Measurements from ENCODE around the gene FOXP2.

DNA sequence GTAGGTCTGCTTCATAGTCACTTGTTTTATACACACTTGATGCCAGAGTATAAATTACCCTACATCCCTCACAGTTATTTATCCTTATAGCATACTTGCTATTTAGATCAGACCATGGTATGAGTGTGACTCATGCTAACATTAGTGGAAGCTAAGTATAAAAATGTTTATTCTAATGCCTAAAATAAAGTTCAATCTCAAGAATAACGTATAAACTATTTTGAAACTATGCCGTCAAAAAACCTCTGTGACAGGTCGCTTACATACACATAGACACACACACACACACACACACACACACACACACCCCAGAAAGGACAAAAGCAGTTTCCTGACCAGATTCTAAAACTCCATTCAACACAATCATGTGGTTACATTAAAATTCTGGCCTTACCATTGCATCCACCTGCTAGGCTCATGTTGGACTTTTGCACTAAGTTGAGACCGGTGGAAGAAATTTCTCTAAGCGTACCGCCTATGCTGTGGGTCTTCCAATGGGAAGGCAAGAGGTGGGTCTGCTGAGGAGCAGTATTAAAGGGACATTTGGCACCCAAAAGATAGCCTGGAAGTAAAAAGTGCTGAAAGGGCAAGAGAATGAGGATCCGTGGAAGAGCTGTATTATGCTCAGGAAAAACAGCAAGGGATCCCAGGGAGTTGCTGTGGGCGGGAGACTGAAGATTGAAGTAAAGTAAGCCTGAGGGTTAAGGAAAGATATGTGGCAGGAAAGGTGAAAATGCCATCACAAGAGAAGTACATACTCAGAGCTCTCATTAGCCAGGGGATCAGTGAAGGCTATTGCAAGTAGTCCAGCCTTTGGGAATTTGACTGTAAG, 5.0 kb downstream of the FOXP2 start:
- TF ChIP-seq, protein P1, sequence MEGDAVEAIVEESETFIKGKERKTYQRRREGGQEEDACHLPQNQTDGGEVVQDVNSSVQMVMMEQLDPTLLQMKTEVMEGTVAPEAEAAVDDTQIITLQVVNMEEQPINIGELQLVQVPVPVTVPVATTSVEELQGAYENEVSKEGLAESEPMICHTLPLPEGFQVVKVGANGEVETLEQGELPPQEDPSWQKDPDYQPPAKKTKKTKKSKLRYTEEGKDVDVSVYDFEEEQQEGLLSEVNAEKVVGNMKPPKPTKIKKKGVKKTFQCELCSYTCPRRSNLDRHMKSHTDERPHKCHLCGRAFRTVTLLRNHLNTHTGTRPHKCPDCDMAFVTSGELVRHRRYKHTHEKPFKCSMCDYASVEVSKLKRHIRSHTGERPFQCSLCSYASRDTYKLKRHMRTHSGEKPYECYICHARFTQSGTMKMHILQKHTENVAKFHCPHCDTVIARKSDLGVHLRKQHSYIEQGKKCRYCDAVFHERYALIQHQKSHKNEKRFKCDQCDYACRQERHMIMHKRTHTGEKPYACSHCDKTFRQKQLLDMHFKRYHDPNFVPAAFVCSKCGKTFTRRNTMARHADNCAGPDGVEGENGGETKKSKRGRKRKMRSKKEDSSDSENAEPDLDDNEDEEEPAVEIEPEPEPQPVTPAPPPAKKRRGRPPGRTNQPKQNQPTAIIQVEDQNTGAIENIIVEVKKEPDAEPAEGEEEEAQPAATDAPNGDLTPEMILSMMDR (IDR thresholded peaks at IDR 0.05; ENCODE audit: low read depth, low read length), result no peak
- TF ChIP-seq EZH2phosphoT487 (IDR thresholded peaks at IDR 0.05; ENCODE audit: low read depth), result no peak
